ENCODE measurements around the gene PAN2.

Gene PAN2

GRCh38 chr12:56333679-56334489 lies at the start of gene PAN2:
PAN2 (minus strand) TSS chr12:56334000; CDS start chr12:56333094, 906 bp downstream.
- Histone ChIP-seq H3K9ac (ENCODE audit: low read depth, low read length) (peak within 1 kb of the TSS; percentile 94), H3K4me3 (ENCODE audit: low read length) (peak within 1 kb of the TSS; percentile 83), H3K36me3 (ENCODE audit: insufficient read depth, low read depth, low read length) (no peaks in the 10 kb centered on the region), H3K9me3 (ENCODE audit: insufficient read depth, low read depth, low read length) (no peaks in the 10 kb centered on the region), H3K27ac (ENCODE audit: low read length) (peak within 1 kb of the TSS; percentile 93), H3K4me1 (ENCODE audit: insufficient read depth, low read length) (peaks cover 19% of the 10 kb centered on the region), H3K27me3 (ENCODE audit: insufficient read depth, low read length) (no peaks in the 10 kb centered on the region)

DNA sequence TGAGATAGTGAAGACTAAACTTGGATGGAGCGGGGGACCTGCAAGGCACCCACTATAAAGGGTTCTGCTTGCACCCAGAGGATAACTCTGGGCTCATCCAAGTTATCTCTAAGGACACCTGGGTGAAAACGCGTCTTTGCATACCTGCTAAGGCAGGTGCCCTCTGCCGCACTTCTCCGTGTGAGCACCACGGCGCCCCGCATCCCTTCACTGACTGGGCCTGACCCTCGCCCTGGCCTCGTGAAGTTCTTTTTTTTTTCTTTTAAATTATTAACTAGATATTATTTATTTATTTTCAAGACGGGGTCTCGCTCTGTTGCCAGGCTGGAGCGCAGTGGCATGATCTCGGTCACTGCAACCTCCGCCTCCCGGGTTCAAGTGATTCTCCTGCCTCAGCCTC lies 48.8 kb upstream of the PAN2 start:
- H3K4me1 ChIP-seq (ENCODE audit: insufficient read depth, low read length), result peaks cover 2% of the 10 kb centered on the region; the same call in 1 of the 2 replicates
- no peaks in the 10 kb centered on the region for H3K36me3 ChIP-seq (ENCODE audit: insufficient read depth, low read depth, low read length)
- no peaks in the 10 kb centered on the region for H3K27me3 ChIP-seq (ENCODE audit: insufficient read depth, low read length)
- no peak overlapping the region for H3K4me3 ChIP-seq (ENCODE audit: low read length)
- no peak overlapping the region for H3K9ac ChIP-seq (ENCODE audit: low read depth, low read length)
- no peak overlapping the region for H3K27ac ChIP-seq (ENCODE audit: low read length)
- no peaks in the 10 kb centered on the region for H3K9me3 ChIP-seq (ENCODE audit: insufficient read depth, low read depth, low read length)

GRCh38 chr12:56377989-56378316 lies 44.2 kb upstream of the PAN2 start:
- Histone ChIP-seq H3K4me1 (ENCODE audit: insufficient read depth, low read length) (peaks cover 5% of the 10 kb centered on the region; the same call in 1 of the 2 replicates), H3K4me3 (ENCODE audit: low read length) (no peak overlapping the region), H3K9me3 (ENCODE audit: insufficient read depth, low read depth, low read length) (no peaks in the 10 kb centered on the region), H3K9ac (ENCODE audit: low read depth, low read length) (no peak overlapping the region), H3K36me3 (ENCODE audit: insufficient read depth, low read depth, low read length) (no peaks in the 10 kb centered on the region), H3K27ac (ENCODE audit: low read length) (no peak overlapping the region), H3K27me3 (ENCODE audit: insufficient read depth, low read length) (no peaks in the 10 kb centered on the region)

DNA sequence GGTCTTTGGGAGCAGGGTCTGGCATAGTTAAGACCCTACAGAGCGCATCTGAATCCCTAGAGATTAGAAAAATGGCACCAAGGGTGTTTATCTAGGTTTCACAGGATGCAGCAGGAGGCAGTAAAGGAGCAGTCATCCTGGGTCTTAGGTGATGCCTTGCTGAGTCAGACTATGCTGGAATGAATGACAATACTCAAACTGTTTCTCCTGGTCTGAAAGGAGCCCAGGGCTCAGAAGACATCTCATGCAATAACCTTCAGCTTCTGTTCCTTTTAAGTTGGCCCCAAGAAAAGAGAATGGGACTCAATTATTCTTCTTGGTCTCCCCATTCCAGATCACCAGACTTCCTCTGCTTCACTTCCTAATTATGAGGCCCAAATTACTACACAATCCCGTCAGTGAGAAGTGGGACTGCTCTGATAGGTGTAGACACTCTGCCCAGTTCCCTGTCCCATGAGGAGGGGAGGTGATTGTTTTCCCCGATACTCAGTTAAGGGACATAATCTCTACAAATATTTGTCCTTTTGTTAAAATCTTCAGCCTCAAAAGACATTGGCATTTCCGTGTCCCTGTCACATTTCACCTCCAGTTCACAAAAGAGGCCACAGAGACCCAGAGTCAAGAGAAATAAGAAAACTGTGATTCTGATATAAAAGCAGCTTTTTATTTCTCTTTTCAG lies 43.6 kb upstream of the PAN2 start:
- Histone ChIP-seq H3K4me1 (ENCODE audit: insufficient read depth, low read length) (peaks cover 5% of the 10 kb centered on the region; the same call in 1 of the 2 replicates), H3K27me3 (ENCODE audit: insufficient read depth, low read length) (no peaks in the 10 kb centered on the region), H3K4me3 (ENCODE audit: low read length) (no peak overlapping the region), H3K9ac (ENCODE audit: low read depth, low read length) (no peak overlapping the region), H3K9me3 (ENCODE audit: insufficient read depth, low read depth, low read length) (no peaks in the 10 kb centered on the region; the same call in 1 of the 2 replicates), H3K36me3 (ENCODE audit: insufficient read depth, low read depth, low read length) (no peaks in the 10 kb centered on the region), H3K27ac (ENCODE audit: low read length) (no peak overlapping the region)

GRCh38 chr12:56375598-56376434 lies 42.0 kb upstream of the PAN2 start:
- Histone ChIP-seq H3K4me1 (ENCODE audit: insufficient read depth, low read length) (peaks cover 5% of the 10 kb centered on the region; the same call in 1 of the 2 replicates), H3K9me3 (ENCODE audit: insufficient read depth, low read depth, low read length) (no peaks in the 10 kb centered on the region; the same call in 1 of the 2 replicates), H3K9ac (ENCODE audit: low read depth, low read length) (no peak overlapping the region), H3K36me3 (ENCODE audit: insufficient read depth, low read depth, low read length) (no peaks in the 10 kb centered on the region), H3K27me3 (ENCODE audit: insufficient read depth, low read length) (no peaks in the 10 kb centered on the region), H3K27ac (ENCODE audit: low read length) (no peak overlapping the region), H3K4me3 (ENCODE audit: low read length) (no peak overlapping the region)

GRCh38 chr12:56374726-56375597 lies 41.2 kb upstream of the PAN2 start:
- Histone ChIP-seq H3K9ac (ENCODE audit: low read depth, low read length) (no peak overlapping the region), H3K9me3 (ENCODE audit: insufficient read depth, low read depth, low read length) (no peaks in the 10 kb centered on the region; the same call in 1 of the 2 replicates), H3K4me3 (ENCODE audit: low read length) (no peak overlapping the region), H3K4me1 (ENCODE audit: insufficient read depth, low read length) (peaks cover 5% of the 10 kb centered on the region; the same call in 1 of the 2 replicates), H3K36me3 (ENCODE audit: insufficient read depth, low read depth, low read length) (no peaks in the 10 kb centered on the region), H3K27ac (ENCODE audit: low read length) (no peak overlapping the region), H3K27me3 (ENCODE audit: insufficient read depth, low read length) (no peaks in the 10 kb centered on the region)

DNA sequence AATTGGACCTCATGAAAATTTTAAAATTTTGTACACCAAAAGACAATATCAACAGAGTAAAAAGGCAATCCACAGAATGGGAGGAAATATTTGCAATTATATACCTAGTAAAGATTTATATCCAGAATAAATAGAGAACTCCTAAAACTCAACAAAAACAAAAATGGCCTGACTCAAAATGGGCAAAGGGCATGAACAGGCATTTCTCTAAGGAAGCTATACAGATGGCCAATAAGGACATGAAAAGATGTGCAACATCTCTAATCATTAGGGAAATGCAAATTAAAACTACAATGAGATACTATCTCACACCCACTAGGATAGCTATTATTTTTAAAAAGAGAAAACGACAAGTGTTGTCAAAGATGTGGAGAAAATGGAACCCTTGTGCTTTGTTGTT lies 39.7 kb upstream of the PAN2 start:
- H3K27me3 ChIP-seq (ENCODE audit: insufficient read depth, low read length), result no peaks in the 10 kb centered on the region
- no peak overlapping the region for H3K27ac ChIP-seq (ENCODE audit: low read length)
- H3K4me3 ChIP-seq (ENCODE audit: low read length), result no peak overlapping the region
- no peak overlapping the region for H3K9ac ChIP-seq (ENCODE audit: low read depth, low read length)
- no peaks in the 10 kb centered on the region for H3K36me3 ChIP-seq (ENCODE audit: insufficient read depth, low read depth, low read length)
- H3K4me1 ChIP-seq (ENCODE audit: insufficient read depth, low read length), result peaks cover 5% of the 10 kb centered on the region; the same call in 1 of the 2 replicates
- no peaks in the 10 kb centered on the region; the same call in 1 of the 2 replicates for H3K9me3 ChIP-seq (ENCODE audit: insufficient read depth, low read depth, low read length)

DNA sequence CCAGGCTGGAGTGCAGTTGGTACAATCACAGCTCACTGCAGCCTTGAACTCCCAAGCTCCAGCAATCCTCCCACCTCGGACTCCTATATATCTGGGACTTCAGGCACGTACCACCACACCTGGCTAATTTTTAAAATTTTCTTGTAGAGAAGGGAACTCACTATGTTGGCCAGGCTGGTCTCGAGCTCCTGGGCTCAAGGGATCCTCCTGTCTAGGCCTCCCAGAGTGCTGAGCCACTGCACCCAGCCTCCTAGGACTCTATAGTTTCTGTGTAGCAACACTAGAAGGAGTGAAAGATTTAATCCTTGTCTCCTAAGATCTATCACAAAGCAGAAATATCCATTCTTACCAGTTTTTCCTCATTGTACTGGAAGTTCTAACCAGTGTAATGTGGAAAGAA lies 33.1 kb upstream of the PAN2 start:
- Histone ChIP-seq H3K9me3 (ENCODE audit: insufficient read depth, low read depth, low read length) (no peaks in the 10 kb centered on the region), H3K4me1 (ENCODE audit: insufficient read depth, low read length) (no peaks in the 10 kb centered on the region), H3K27ac (ENCODE audit: low read length) (no peak overlapping the region), H3K27me3 (ENCODE audit: insufficient read depth, low read length) (peaks cover 8% of the 10 kb centered on the region; the same call in 1 of the 2 replicates), H3K36me3 (ENCODE audit: insufficient read depth, low read depth, low read length) (no peaks in the 10 kb centered on the region), H3K9ac (ENCODE audit: low read depth, low read length) (no peak overlapping the region), H3K4me3 (ENCODE audit: low read length) (no peak overlapping the region)

DNA sequence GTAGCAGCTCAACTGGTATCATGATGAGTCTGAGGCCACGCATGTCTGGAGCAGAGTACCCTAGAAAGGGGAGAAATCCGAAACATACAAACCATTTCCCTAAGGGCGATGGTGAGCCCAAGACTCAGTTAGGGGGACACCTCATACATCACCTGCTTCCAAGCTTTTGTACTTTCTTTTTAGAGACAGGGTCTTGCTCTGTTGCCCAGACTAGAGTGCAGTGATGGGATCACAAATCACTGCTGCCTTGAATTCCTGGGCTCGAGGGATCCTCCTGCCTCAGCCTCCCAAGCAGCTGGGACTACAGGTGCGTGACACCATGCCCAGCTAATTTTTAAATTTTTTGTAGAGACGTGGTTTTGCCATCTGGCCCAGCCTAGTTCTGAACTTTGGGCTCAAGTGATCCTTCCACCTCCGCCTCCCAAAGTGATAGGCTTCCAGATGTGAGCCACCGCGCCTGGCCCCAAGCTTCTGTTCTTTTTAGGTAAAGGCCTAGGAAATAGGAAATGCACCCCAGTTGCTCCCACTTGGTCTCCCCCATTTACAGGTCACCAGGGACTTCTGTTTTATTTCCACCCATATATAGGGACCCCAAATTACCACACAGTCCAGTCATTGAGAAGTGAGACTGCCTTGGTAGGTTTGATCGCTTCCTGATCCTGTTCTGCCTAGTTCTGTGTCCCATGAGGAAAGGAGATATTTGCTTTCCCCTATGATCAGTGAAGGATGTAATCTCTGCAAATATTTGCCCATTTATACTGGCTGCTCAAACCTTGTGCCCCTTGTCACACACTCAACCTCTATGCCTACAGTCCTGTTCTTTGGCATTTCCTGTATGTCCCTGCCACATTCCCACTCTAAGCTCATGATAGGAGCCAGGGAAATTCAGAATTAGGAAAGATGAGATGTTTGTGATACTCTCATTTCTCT lies 28.6 kb upstream of the PAN2 start, which contains the start of gene APOF:
TSS of gene APOF (minus strand) at position 728 of the 930 bp plus-strand sequence. CDS start at position 616, 112 bp downstream.
- Histone ChIP-seq H3K27me3 (ENCODE audit: insufficient read depth, low read length) (peaks cover 13% of the 10 kb centered on the region), H3K36me3 (ENCODE audit: insufficient read depth, low read depth, low read length) (no peaks in the 10 kb centered on the region), H3K4me1 (ENCODE audit: insufficient read depth, low read length) (no peaks in the 10 kb centered on the region), H3K27ac (ENCODE audit: low read length) (no peak within 1 kb of the TSS), H3K9ac (ENCODE audit: low read depth, low read length) (no peak within 1 kb of the TSS), H3K9me3 (ENCODE audit: insufficient read depth, low read depth, low read length) (no peaks in the 10 kb centered on the region), H3K4me3 (ENCODE audit: low read length) (no peak within 1 kb of the TSS)

DNA sequence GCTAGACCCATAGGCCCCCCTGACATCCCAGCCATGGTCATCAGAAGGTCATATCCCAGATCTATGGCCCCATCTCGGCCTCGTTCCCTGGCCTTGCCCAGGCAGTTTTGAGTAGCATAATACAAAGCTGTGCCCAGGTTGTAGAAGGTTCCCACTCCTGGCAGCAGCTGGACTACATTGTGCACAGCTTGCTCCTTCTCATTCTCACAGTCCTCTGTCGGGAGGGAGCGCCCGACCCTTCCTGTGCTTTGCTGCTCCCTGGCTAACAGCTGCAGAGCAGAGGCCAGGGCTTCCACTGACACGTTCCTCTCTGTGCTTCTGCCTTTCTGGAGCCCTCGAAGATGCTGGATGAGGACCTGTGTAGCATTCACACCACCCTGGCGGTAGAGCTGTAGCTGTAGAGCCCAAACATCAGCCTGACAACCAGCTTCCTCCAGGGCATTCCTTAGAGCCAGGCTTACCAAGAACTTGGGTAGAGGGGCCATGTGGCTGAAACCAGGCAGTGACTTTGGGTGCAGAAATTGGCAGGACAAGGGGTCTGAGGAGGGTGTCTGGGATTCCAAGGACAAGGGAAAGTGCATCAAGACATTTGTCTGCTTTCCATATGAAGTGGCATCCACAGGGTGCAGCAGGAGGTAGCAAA lies 27.8 kb upstream of the PAN2 start:
- Histone ChIP-seq H3K36me3 (ENCODE audit: insufficient read depth, low read depth, low read length) (no peaks in the 10 kb centered on the region; the same call in 1 of the 2 replicates), H3K27me3 (ENCODE audit: insufficient read depth, low read length) (peaks cover 13% of the 10 kb centered on the region), H3K4me1 (ENCODE audit: insufficient read depth, low read length) (no peaks in the 10 kb centered on the region), H3K27ac (ENCODE audit: low read length) (no peak overlapping the region), H3K9ac (ENCODE audit: low read depth, low read length) (no peak overlapping the region), H3K4me3 (ENCODE audit: low read length) (no peak overlapping the region), H3K9me3 (ENCODE audit: insufficient read depth, low read depth, low read length) (no peaks in the 10 kb centered on the region)
